Left ventricle myocardium inferior (tissue), 1 donor: ENCODE measurements around the gene CEP170B. TPM values are rescaled to one million over a fixed set of nuclear protein-coding genes. Genes with fewer than 3 reads are reported as not detected.

Source experiments
- DNase-seq: peaks from one replicate; pipeline ENCODE4 v3.0.0-alpha.2; 2020
- H3K27ac ChIP-seq: fragments of 200-600 bp; replicated peaks from 2 replicates; pipeline ENCODE4 v1.8.0; 2021
- H3K27me3 ChIP-seq: fragments of 200-600 bp; 2 replicates; pipeline ENCODE4 v1.8.0; 2021; ENCODE audit warnings: low read depth
- H3K36me3 ChIP-seq: fragments of 200-600 bp; 2 replicates; pipeline ENCODE4 v1.8.0; 2021
- H3K4me1 ChIP-seq: fragments of 200-600 bp; 2 replicates; pipeline ENCODE4 v1.8.0; 2021
- H3K4me3 ChIP-seq: fragments of 200-600 bp; 2 replicates; pipeline ENCODE4 v1.8.0; 2021; ENCODE audit warnings: mild to moderate bottlenecking, moderate library complexity
- H3K9me3 ChIP-seq: fragments of 200-600 bp; replicated peaks from 2 replicates; pipeline ENCODE4 v1.8.0; 2021
- CTCF ChIP-seq: fragments of 200-600 bp; IDR thresholded peaks from 2 replicates; pipeline ENCODE4 v1.8.0; 2021; ENCODE audit warnings: antibody characterized with exemption, mild to moderate bottlenecking, borderline replicate concordance
- intact Hi-C: fragments of 100-400 bp; cut with micrococcal nuclease; formaldehyde crosslinking; loops from one replicate; pipeline ENCODE4 v1.11.0; 2022
- total RNA-seq: library from RNA; stranded (reverse); fragmentation: NEBNext Ultra II Directional; extraction: Animal tissue kit (Norgen Biotek cat#: 25700); gene quantifications from one replicate; pipeline ENCODE4 v1.2.1, GENCODE V29; 2021
- donor health status: DM: no; HTN: yes; CAD: no; lungs with severe emphysema.

CEP170B gene
- total RNA-seq, 1 donor from 2014 or later: 11.7 TPM

GRCh38 chr14:104864267-104865080, 594 bp upstream of the CEP170B start:
- H3K36me3 ChIP-seq: no peaks in the 10 kb centered on the region
- H3K9me3 ChIP-seq: no peaks in the 10 kb centered on the region
- H3K27me3 ChIP-seq: peaks cover 38% of the 10 kb centered on the region
- H3K4me1 ChIP-seq: peaks cover 27% of the 10 kb centered on the region
- intact Hi-C loops: no loop called here
- peak; percentile 23 for DNase-seq
- peak overlapping the region; percentile 72 for H3K4me3 ChIP-seq
- no peak overlapping the region for H3K27ac ChIP-seq
- no peak for TF ChIP-seq CTCF

GRCh38 chr14:104865631-104866441, 768 bp downstream of the CEP170B start:
- intact Hi-C loops: no loop called here
- TF ChIP-seq CTCF: no peak
- Histone ChIP-seq H3K4me3 (peak overlapping the region; percentile 72), H3K27ac (peak overlapping the region; percentile 51), H3K36me3 (no peaks in the 10 kb centered on the region), H3K27me3 (peaks cover 42% of the 10 kb centered on the region), H3K4me1 (peaks cover 27% of the 10 kb centered on the region), H3K9me3 (no peaks in the 10 kb centered on the region)
- DNase-seq: peak; percentile 65

- Histone ChIP-seq H3K27ac (no peak overlapping the region), H3K9me3 (no peaks in the 10 kb centered on the region), H3K4me3 (peak overlapping the region; percentile 72), H3K4me1 (peaks cover 27% of the 10 kb centered on the region), H3K27me3 (peaks cover 42% of the 10 kb centered on the region), H3K36me3 (no peaks in the 10 kb centered on the region)
- DNase-seq: peak; percentile 10
- intact Hi-C loops: no loop called here
- TF ChIP-seq CTCF: no peak
Observed at GRCh38 chr14:104866451-104867370, 1.6 kb downstream of the CEP170B start.

- Histone ChIP-seq H3K27me3 (peaks cover 42% of the 10 kb centered on the region), H3K27ac (no peak overlapping the region), H3K4me1 (peaks cover 29% of the 10 kb centered on the region), H3K36me3 (no peaks in the 10 kb centered on the region), H3K9me3 (no peaks in the 10 kb centered on the region), H3K4me3 (no peak overlapping the region)
- TF ChIP-seq CTCF: no peak
- peak; percentile 11 for DNase-seq
- intact Hi-C loops: no loop called here
Observed at GRCh38 chr14:104867371-104868059, 2.4 kb downstream of the CEP170B start.
